GM12873 (cell line): ENCODE results near the gene CCDC187.

Experiments
- CTCF ChIP-seq: IDR thresholded peaks from 2 replicates; pipeline ENCODE4 v1.5.1; 2012; ENCODE audit warnings: low read depth, mild to moderate bottlenecking, moderate library complexity, low read length, control low read depth; ENCODE audit not compliant: insufficient read depth; ENCODE audit errors: missing control alignments

The CCDC187 gene

GRCh38 chr9:136204145-136204805, 99.6 kb downstream of the CCDC187 start:
- TF ChIP-seq CTCF = no peak

GRCh38 chr9:136203408-136204144, 100.3 kb downstream of the CCDC187 start:
- no peak for TF ChIP-seq CTCF

- no peak for TF ChIP-seq CTCF
Observed at GRCh38 chr9:136202454-136203407, 101.2 kb downstream of the CCDC187 start.

GRCh38 chr9:136201609-136202453, 102.1 kb downstream of the CCDC187 start:
- TF ChIP-seq CTCF = no peak

- TF ChIP-seq CTCF = no peak
Observed at GRCh38 chr9:136201174-136201573, 102.7 kb downstream of the CCDC187 start.

GRCh38 chr9:136200424-136200823, 103.5 kb downstream of the CCDC187 start:
- TF ChIP-seq CTCF = no peak
